H54 (cell line): ENCODE data around the gene KCNT2.
"Not testable (repeated sequence)": the region's sequence is repeated elsewhere in the genome, so short reads cannot be mapped to it uniquely, and the experiment has no call there.

Source experiments
- DNase-seq: peaks from one replicate; pipeline ENCODE4 v3.0.0; 2011; ENCODE audit warnings: low spot score, mixed read lengths; ENCODE audit not compliant: insufficient read length
- FAIRE-seq: peaks from 3 replicates; lab custom pipeline; 2011; peaks lifted over from hg19 to GRCh38; lab: Jason Lieb, UNC
- POLR2A ChIP-seq: IDR thresholded peaks from 2 replicates; pipeline ENCODE4 v1.6.1; 2011; ENCODE audit warnings: low read depth, mild to moderate bottlenecking, low read length

Gene KCNT2

GRCh38 chr1:196608390-196609369, at the start of gene KCNT2:
Gene KCNT2 (minus strand): TSS chr1:196608440. CDS start chr1:196608309, 131 bp downstream.
- DNase-seq (peak; percentile 35), FAIRE-seq (peak; percentile 57)
- peak; percentile 40; the same call in 1 of the 2 replicates for TF ChIP-seq POLR2A

DNA sequence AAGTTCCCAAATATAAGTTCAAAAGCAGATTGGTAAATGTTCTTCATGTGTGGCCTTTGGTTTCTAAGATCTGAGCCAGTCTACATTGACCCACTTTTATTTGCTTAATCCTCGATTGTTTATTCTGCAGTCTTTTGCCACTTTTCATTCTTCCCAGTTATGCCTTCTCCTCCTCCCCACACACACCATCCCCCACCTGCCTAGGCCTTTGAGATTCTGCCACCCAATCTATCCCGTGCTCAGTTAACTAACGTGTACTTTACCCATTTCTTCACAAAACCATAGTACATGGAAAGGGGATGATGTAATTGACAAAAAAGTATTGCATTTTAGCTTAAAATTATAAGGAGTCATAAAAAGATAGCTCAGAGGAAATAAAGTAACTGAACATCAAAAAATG, 47.3 kb upstream of the KCNT2 start:
- FAIRE-seq (no peak), DNase-seq (no peak)
- TF ChIP-seq POLR2A = no peak

GRCh38 chr1:196655071-196655470, 46.8 kb upstream of the KCNT2 start:
- FAIRE-seq (no peak), DNase-seq (no peak)
- TF ChIP-seq POLR2A = no peak

DNA sequence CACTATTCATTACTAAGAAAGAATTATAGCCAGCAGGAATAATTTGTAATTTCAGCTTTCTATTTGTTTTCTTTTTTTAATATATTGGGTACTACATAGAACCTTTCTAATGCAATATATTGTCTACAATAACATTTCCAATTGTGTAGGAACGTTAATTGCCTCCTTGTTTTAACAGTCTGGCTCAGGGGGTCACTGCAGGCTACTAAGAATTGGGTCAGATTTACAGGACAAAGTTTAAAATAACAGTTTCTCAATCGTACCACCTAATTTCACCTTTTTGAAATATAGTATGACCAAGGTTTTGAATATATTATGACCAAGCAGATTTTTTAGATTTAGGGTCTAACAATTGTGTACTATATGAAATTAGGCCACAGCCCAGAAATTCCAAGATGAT, 46.0 kb upstream of the KCNT2 start:
- FAIRE-seq = no peak
- TF ChIP-seq POLR2A = no peak
- DNase-seq = no peak

GRCh38 chr1:196651637-196652215, 43.5 kb upstream of the KCNT2 start, which contains the start of gene CFH:
Gene CFH (plus strand): TSS chr1:196652043. CDS start chr1:196652118, 75 bp downstream.
- FAIRE-seq = peak; percentile 71
- DNase-seq = no peak
- no peak for TF ChIP-seq POLR2A

DNA sequence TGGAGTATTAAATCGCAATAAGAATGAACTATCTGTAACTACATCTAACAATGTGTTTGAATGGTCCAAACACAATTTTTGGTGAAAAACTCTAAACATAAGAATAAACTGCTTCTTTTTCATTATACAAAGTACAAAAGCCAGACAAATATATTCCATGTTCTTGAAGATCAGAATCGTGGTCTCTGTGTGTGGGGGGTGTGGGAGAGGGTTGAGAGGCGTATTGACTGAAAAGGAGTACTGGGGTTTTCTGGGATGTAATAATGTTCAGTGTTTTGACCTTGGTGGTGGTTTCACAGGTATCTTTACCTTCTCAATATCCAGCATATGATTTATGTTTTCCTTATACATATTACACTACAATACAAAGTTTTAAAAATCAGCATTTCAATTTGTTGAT, 42.8 kb upstream of the KCNT2 start:
- no peak for DNase-seq
- no peak for FAIRE-seq

GRCh38 chr1:196650403-196650802, 42.2 kb upstream of the KCNT2 start:
- DNase-seq (no peak), FAIRE-seq (no peak)
- TF ChIP-seq POLR2A = no peak

More for the DNA sequence above, 42.8 kb upstream of the KCNT2 start:
- no peak for TF ChIP-seq POLR2A

- no peak for TF ChIP-seq POLR2A
- FAIRE-seq = no peak
- no peak for DNase-seq
Observed at GRCh38 chr1:196649990-196650389, 41.8 kb upstream of the KCNT2 start.

GRCh38 chr1:196640976-196641375, 32.7 kb upstream of the KCNT2 start:
- TF ChIP-seq POLR2A = no peak
- FAIRE-seq (no peak), DNase-seq (no peak)

DNA sequence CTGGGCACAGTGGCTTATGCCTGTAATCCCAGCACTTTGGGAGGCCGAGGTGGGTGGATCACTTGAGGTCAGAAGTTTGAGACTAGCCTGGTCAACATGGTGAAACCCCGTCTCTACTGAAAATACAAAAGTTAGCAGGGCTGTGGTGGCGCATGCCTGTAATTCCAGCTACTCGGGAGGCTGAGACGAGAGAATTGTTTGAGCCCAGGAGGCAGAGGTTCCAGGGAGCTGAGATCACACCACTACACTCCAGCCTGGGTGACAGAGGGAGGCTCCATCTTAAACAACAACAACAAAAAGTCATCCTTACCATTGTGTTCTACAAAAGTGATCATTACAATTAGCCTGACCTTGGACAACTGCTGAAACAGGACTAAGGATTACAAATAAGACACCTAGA, 31.1 kb upstream of the KCNT2 start:
- FAIRE-seq, DNase-seq: not testable (repeated sequence)

- no peak for TF ChIP-seq POLR2A
- DNase-seq (no peak), FAIRE-seq (no peak)
Observed at GRCh38 chr1:196638466-196638865, 30.2 kb upstream of the KCNT2 start.

DNA sequence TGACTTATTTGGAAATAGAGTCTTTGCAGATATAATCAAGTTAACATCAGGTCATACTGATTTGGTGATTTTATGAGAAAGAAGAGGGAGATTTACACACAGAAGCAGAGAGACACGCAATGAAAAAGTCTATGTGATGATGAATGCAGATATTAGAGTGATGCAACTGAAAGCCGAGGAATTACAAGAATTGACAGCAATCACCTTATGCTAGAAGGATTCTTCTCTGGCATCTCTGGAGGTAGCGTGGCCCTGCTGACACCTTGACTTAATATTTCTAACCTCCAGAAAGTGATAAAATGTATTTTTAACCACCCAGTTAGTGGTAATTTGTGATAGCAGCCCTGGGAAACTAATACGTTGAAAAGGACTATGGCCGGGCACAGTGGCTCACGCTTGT, 29.4 kb upstream of the KCNT2 start:
- DNase-seq (no peak), FAIRE-seq (no peak)
- no peak for TF ChIP-seq POLR2A

- FAIRE-seq (no peak), DNase-seq (no peak)
- TF ChIP-seq POLR2A = no peak
Observed at GRCh38 chr1:196628838-196629237, 20.6 kb upstream of the KCNT2 start.

- FAIRE-seq (no peak), DNase-seq (no peak)
- no peak for TF ChIP-seq POLR2A
Observed at GRCh38 chr1:196623079-196623478, 14.8 kb upstream of the KCNT2 start.
